Lower leg skin (tissue), 4 donors: ENCODE data around the gene CNKSR3. TPM values are rescaled to one million over a fixed set of nuclear protein-coding genes. Genes with fewer than 3 reads are reported as not detected.

ENCODE experiments used
- DNase-seq, 2 donors: peaks; one replicate each; pipeline ENCODE4 v3.0.0-alpha.2; 2019; ENCODE audit warnings: low spot score in 2 of 2
- H3K4me3 ChIP-seq: fragments of 200-600 bp; sonication (generic); 2 replicates; pipeline ENCODE4 v1.5.1; 2017; ENCODE audit warnings: mild to moderate bottlenecking, low read depth; ENCODE audit not compliant: poor library complexity, severe bottlenecking
- CTCF ChIP-seq, 3 donors: fragments of 450-650 bp; IDR thresholded peaks; one replicate each; pipeline ENCODE4 v1.5.1; 2016; ENCODE audit warnings: antibody characterized with exemption in 3 of 3, mild to moderate bottlenecking in 3 of 3, moderate library complexity in 2 of 3
- POLR2A ChIP-seq, 2 donors: fragments of 450-650 bp; IDR thresholded peaks; one replicate each; pipeline ENCODE4 v1.6.1; 2016 to 2017; ENCODE audit warnings: antibody characterized with exemption in 2 of 2, mild to moderate bottlenecking in 1 of 2, moderate library complexity in 1 of 2
- WGBS, 2 donors: methylation state at CpG; one replicate each; pipeline ENCODE4 v1.1.5; 2018; 5-methylcytosine and 5-hydroxymethylcytosine counted together
- intact Hi-C: fragments of 100-400 bp; cut with DNase I; formaldehyde crosslinking; loops from one replicate; pipeline ENCODE4 v1.15.0; 2023; ENCODE audit warnings: low total_unique reads
- total RNA-seq, 4 donors: library from RNA; depleted of rRNA; stranded (reverse); fragments of >200 nt; gene quantifications; one replicate each; pipeline ENCODE4 v1.1.0, GENCODE V29; 2016

The CNKSR3 gene
- total RNA-seq, 4 donors from 2014 or later: 8.8 to 11.1 (median 9.4) TPM

GRCh38 chr6:154410619-154411072 is 99.8 kb downstream of the CNKSR3 start:
- WGBS, 2 donors: 32 to 34% methylated on average over 8 of the region's 8 CpGs
- intact Hi-C loops: no loop called here
- DNase-seq: peak in 1 of 2 donors; percentile 31
- H3K4me3 ChIP-seq: no peak overlapping the region
- TF ChIP-seq CTCF (IDR thresholded peaks at IDR 0.05) (no peak), POLR2A (IDR thresholded peaks at IDR 0.05) (no peak)

- intact Hi-C loops: no loop called here
- WGBS, 2 donors: 48 to 57% methylated on average over 4 of the region's 4 CpGs
- no peak for TF ChIP-seq POLR2A (IDR thresholded peaks at IDR 0.05)
- TF ChIP-seq CTCF (IDR thresholded peaks at IDR 0.05): no peak
- H3K4me3 ChIP-seq: no peak overlapping the region
- peak in 1 of 2 donors; percentile 74 for DNase-seq
These were observed 101.5 kb downstream of the CNKSR3 start for GRCh38 chr6:154408891-154409500.

DNA sequence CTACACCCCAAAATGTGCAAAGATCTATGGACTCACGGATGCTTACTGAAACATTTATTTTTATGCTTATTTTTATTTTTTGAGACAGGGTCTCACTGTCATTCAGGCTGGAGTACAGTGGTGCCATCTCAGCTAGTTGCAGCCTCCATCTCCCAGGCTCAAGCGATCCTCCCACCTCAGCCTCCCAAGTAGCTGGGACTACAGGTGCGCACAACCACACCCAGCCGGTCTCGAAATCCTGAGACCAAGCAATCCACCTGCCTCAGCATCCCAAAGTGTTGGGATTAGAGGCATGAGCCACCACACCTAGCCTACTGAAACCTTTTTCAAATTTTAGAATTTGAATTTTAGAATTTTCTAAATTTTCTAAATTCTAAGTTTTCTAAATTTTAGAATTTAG is 103.0 kb downstream of the CNKSR3 start:
- no peak overlapping the region for H3K4me3 ChIP-seq
- no peak for TF ChIP-seq CTCF (IDR thresholded peaks at IDR 0.05)
- no peak for TF ChIP-seq POLR2A (IDR thresholded peaks at IDR 0.05)
- intact Hi-C loops: no loop called here
- 99 to 100% methylated on average over 5 of the region's 5 CpGs for WGBS, 2 donors
- DNase-seq: peak in 1 of 2 donors; percentile 52

DNA sequence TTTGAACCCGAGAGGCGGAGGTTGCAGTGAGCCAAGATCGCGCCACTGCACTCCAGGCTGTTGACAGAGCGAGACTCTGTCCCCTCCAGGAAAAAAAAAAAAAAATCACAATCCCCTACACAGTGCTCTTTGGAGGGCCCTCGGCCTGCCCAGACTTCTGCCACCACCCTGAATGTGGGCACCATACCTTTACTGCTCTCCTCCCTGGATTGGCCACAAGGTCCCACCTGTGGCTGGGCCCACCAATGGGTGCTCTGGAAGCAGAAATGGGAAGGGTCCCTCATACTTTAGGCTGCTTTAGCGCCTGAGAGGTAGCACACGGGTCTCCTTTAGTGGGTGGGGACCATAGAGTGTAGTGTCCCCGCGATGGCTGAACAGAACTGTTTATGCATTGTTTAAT is 103.6 kb downstream of the CNKSR3 start:
- peak in 1 of 2 donors; percentile 63 for DNase-seq
- TF ChIP-seq POLR2A (IDR thresholded peaks at IDR 0.05) (no peak), CTCF (IDR thresholded peaks at IDR 0.05) (no peak)
- intact Hi-C loops: no loop called here
- no peak overlapping the region for H3K4me3 ChIP-seq
- 93 to 95% methylated on average over 10 of the region's 10 CpGs for WGBS, 2 donors

DNA sequence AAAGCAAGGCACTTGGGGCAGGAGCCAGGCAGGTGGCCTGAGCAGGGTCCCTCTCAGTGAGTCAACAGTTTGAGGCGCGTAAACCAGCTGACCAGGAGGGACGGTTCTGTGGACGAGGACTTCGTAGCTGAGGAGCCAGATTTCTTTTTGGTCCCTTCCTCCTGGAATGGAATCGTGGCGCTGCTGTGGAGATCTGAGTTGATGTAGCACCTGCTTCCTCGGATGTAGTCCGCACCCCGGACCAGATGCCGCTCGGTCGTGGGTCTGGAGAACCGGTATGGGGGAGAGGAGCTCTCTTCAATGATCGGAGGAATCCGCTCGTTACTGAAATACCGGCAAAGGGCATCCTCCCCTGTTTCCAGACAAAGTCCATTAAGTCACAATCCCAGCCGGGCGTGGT is 104.2 kb downstream of the CNKSR3 start:
- no peak overlapping the region for H3K4me3 ChIP-seq
- peak in 1 of 2 donors; percentile 82 for DNase-seq
- TF ChIP-seq CTCF (IDR thresholded peaks at IDR 0.05) (no peak), POLR2A (IDR thresholded peaks at IDR 0.05) (no peak)
- intact Hi-C loops: no loop called here
- WGBS, 2 donors: 93 to 94% methylated on average over 20 of the region's 20 CpGs
